Epithelial cell of proximal tubule (primary cell): ENCODE measurements around the gene RIBC1. TPM values are rescaled to one million over a fixed set of nuclear protein-coding genes. Genes with fewer than 3 reads are reported as not detected.

Experiments used
- DNase-seq: peaks from one replicate; pipeline ENCODE4 v3.0.0-alpha.2; 2011; ENCODE audit warnings: low read depth
- H3K4me3 ChIP-seq: 2 replicates; pipeline ENCODE4 v1.5.1; 2011; ENCODE audit warnings: low read depth, mild to moderate bottlenecking, low read length
- total RNA-seq: library from RNA; depleted of rRNA; stranded (reverse); fragments of >200 nt; gene quantifications from 2 replicates; pipeline ENCODE4 v1.2.3, GENCODE V29; 2015
- TF ChIP-seq, protein P1 (sequence below): conservative IDR thresholded peaks from 2 replicates; pipeline ENCODE4 v1.5.1; 2012; ENCODE audit warnings: low read depth, mild to moderate bottlenecking, low read length

RIBC1 gene
- total RNA-seq, 1 donor from 2014 or later, result 0.92 TPM

DNA sequence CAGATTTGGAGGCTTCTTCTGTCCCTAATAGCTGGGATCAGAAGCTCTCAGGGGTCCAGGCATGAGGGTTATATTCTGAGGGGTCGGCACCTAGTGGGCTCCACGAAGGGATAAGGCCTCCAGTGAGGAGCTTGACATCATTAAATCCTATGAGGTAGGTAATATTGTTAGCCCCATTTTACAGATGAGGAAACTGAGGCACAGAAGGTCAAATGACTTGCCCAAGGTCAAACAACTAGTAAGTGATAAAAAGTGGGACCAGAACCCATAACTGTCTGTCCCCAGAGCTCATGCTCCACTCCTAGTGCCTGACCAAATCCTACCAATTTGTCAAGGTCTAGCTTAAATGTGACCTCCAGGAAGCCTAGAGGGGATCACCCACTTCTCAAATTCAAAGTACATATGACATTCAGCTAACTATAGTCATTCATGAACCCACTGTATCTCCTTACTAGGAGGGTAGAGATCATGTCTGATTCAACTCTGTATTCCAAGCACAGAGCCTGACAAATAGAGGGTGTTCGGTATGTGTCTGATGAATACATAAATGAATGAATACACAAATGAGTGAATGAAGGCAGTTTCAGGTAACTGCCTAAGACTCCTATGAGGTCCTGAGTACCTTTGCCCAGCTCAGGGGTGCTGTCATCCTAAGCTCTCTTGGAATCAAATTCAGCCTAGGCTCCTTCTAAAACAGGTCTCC lies 43.5 kb upstream of the RIBC1 start:
- TF ChIP-seq, protein P1, sequence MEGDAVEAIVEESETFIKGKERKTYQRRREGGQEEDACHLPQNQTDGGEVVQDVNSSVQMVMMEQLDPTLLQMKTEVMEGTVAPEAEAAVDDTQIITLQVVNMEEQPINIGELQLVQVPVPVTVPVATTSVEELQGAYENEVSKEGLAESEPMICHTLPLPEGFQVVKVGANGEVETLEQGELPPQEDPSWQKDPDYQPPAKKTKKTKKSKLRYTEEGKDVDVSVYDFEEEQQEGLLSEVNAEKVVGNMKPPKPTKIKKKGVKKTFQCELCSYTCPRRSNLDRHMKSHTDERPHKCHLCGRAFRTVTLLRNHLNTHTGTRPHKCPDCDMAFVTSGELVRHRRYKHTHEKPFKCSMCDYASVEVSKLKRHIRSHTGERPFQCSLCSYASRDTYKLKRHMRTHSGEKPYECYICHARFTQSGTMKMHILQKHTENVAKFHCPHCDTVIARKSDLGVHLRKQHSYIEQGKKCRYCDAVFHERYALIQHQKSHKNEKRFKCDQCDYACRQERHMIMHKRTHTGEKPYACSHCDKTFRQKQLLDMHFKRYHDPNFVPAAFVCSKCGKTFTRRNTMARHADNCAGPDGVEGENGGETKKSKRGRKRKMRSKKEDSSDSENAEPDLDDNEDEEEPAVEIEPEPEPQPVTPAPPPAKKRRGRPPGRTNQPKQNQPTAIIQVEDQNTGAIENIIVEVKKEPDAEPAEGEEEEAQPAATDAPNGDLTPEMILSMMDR, result no peak
- DNase-seq, result no peak
- H3K4me3 ChIP-seq, result no peak overlapping the region

DNA sequence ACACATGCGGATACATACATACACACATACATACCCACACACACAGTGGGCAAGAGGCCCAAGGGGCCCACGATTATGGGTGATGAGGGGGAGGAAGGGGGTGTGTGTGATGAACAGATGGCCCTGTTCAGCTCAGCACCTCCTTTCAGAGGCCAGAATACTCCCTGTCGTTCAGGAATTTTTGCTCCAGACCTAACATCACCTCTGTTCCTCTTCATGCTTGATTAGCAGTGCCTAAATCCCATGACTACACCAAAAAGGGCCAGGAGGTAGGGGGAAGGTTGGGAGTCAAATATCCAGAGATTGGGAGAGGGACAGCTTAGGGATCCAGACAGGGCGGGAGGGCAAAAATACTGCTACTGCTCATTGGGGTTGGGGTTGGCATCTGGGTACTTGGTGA lies 42.9 kb upstream of the RIBC1 start:
- no peak for DNase-seq
- TF ChIP-seq, protein P1, result no peak
- no peak overlapping the region for H3K4me3 ChIP-seq

DNA sequence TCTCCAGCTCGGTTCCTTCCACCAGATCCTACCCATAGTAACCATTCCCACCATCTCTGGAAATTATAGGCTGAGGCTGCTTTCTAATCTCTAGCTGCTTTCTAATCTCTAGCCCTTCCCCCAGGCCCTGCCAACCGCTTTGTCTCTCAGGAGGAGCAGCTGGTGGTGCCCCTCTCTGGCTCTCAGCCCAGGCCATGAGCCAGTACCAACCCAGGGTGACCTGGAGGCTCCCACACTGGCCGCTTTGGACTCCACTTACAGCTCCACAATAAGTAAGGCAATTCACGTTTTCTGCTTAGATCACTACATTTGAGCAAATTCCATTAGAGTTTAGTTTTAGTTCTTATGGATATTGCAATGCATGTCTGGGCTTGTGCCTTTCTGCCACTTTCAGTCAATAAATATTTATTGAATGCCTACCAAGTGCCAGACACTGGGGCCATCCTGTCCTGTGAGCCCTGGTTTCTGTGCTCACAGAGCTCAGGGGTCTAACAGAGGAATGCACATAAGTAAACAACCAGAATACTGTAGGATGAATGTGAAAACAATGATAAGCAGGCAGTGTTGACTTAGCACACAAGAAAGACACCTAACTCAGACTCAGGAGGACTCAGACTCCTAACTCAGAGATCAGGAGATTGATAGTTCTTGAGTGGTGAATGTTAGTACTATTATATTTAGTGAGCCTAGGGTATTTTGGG lies 39.1 kb upstream of the RIBC1 start:
- TF ChIP-seq, protein P1, result no peak
- no peak for DNase-seq

DNA sequence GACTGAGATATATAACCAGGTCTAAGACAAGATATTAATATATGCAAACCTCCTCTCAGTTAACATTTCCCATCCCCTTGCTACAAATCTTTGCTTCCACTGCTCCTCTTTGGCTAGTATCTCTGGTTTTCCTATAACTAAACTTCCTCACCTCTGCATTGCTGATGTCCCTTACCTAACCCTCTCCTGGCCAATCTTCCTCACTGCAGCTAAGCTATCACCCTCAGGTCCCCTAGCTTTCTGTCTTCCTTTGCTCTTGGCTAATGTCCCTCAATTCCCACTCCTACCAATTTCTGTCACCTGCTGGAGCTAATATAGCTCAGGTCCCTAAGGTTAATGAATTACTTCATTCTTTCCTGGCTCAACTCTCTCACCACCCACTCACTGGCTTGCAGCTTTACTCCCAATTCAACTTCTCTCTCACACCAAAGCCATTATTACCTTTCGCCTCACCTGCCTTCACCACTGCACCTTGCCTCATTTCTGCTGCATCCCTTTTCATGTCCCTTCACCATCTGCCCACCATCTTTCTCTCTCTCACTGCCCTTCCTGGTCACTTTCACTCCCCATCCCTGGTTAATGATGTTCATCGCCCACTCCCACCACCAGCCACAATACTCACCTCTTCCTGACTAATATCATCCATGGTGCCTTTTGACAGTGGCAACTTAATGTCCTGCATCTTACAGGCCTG lies 26.9 kb upstream of the RIBC1 start:
- DNase-seq, result no peak
- H3K4me3 ChIP-seq, result no peak overlapping the region

More for the DNA sequence above, 39.1 kb upstream of the RIBC1 start:
- no peak overlapping the region for H3K4me3 ChIP-seq

DNA sequence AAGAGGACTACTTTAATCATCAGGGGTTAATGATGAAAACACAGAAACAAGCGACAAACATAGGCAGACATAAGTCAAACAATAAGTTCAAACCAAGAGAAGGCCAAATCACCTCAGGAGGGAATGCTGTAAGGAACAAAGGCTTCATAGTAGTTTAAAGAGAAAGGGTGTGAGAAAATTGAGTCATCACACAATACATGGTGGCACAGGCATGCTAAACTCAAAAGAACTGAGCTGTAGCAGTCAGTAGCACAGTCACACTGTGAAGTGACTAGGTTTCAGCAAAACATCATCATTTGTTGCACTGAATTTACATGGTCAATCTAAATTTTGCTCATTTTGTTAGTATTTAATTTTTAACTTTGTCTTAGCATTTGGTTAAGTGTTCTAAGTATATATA lies 24.5 kb upstream of the RIBC1 start:
- TF ChIP-seq, protein P1, result no peak
- DNase-seq, result no peak
- H3K4me3 ChIP-seq, result no peak overlapping the region

More for the DNA sequence above, 26.9 kb upstream of the RIBC1 start:
- TF ChIP-seq, protein P1, result peak; percentile 22

DNA sequence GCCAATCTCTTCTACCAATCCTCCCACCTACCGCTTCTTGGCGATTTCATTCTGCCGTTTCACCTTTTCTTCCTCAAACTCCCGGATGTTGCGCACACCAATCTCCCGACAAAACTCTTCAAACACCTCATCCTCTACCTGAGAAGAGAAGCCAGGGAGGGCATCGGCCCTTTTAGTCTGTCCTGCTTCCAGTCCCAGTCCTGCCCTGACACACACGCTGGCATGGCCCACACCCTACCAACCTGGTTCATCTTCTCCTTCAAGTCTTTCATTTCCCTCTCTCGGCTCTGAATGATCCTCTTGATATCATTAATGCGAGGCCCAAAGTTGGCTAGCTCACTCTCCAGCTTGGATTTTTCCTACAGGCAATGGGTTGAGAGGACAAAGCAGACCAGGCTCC lies 19.1 kb upstream of the RIBC1 start:
- H3K4me3 ChIP-seq, result no peak overlapping the region
- DNase-seq, result no peak
- TF ChIP-seq, protein P1, result no peak
